Stimulated activated CD8-positive, alpha-beta memory T cell treated with anti-CD3 and anti-CD28 coated beads, Interleukin-15, amount 100 ng/mL, for 1 hour (primary cell): ENCODE results near the gene SMAD9.

Source experiments
- DNase-seq: peaks from one replicate; pipeline ENCODE4 v3.0.0-alpha.2; 2020; ENCODE audit warnings: low read depth

The SMAD9 gene

DNA sequence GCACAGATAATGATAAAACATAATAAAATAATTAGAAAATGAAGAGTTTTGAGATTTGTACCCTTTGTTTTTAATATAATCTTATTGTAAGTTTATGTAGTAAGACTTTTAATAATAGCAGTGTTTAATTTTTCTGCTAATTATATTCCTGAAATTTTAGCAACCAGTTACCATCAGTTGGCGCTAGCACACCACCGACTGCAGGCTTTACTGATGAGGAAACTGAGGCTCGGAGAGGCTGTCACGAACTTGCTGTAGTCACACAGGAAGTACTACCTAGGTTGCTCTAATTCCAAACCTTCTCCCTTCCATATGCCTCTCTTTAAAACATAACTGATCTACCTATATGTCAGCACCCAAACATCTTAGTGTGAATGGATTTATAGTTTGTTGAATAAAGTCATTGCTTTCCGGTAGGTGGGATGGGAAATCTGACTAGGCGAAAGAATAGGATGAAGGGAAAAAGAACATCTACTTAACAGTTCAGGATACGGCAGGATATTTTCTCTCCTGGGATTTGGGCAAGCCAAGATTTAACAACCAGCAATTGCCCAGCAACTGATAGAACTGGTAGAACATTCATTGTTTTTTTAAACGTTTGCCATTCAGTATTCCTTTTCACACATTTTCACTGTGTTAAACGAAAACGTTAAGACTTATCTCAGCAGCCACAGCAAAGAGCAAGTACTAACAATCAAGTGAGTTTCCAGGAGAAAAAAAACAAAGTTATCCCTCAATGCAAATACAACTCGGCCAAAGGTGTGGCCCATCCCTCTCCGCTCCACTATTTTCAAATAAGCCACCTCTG, 101.8 kb downstream of the SMAD9 start:
- no peak for DNase-seq

DNA sequence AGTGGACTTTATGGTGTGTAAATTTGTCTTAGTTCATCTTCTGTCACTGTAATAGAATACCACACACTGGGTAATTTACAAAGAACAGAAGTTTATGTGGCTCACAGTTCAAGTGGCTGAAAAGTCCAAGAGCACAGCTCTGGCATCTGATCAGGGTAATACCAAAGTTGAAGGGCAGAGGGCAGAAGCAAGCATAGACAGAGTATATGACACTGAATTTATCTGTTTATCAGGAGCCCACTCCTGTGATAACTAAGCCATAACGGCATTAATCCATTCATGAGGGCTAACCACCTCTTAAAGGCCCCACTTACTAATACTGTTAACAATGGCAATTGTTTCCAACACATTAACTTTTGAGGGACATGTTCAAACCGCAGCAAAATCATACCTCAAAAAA, 105.0 kb downstream of the SMAD9 start:
- no peak for DNase-seq

DNA sequence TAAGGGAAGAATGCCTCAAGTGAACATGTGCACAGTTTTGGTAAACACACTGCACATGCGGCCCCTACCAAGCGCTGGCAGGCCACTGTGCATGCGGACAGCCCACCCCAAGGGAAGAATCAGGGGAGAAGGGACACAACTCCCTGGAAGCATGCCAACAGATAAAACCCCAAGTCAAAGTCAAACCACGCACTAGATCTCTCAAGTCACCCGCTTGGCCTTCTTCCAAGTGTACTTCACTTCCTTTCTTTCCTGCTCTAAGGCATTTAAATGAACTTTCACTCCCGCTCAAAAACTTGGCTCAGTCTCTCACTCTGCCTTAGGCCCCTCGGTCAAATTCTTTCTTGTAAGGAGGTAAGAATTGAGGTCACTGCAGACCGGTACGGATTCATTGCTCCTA, 105.6 kb downstream of the SMAD9 start:
- DNase-seq: no peak

DNA sequence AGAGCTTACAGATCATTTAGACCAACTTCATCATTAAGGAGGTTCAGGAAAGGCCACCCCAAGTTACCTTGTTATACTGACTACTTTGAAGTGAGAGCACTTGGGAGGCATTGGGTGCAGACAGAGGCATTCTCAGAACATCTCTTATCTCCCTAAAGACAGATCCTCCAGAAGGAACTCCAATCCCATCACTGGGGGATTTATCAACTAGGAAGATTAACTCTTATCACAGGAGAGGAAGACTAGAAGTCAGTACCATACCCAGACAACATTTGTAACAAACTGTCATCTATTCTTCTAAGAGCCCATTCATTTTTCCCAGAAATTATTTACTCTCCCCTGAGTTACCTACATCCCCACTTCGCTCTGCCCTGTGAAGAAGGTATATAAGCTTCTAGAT, 106.8 kb downstream of the SMAD9 start:
- DNase-seq: no peak

DNA sequence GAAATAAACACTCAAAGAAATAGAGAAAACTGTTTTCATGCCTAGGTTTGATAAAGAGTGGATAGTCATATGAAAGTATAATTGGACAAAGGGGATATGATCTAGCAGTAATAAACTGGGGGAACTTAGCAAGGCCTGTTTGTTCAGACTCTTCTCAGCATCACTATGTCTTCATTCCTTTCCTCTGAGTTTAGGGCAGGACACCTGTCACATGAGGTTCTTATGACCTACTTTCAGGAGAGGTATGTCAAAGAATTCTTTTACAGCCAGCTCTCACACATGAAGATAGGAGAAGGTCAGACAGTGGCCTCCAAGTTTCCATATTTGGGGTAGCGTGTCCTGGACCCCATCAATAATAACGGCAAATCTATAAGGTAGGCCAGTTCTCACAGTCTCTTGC, 112.4 kb downstream of the SMAD9 start:
- no peak for DNase-seq

DNA sequence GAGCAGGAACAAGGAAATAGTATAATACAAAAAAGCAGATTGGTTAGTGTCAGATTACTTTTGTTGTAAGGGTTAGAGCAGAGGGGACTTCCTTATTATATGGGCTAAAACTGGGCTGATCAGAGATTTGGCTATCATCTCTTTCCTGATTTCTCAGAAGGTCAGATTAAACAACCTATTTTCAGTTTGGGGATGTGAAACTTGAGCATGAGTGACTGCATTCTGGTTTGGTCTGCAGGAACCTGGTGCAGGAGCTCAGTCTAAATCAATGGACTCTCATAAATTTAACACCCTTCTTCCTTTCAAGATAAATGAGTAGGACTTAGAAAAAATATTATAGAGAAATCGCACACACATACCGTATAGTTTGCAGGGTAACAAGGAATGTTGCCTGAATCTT, 113.9 kb downstream of the SMAD9 start:
- DNase-seq: no peak

DNA sequence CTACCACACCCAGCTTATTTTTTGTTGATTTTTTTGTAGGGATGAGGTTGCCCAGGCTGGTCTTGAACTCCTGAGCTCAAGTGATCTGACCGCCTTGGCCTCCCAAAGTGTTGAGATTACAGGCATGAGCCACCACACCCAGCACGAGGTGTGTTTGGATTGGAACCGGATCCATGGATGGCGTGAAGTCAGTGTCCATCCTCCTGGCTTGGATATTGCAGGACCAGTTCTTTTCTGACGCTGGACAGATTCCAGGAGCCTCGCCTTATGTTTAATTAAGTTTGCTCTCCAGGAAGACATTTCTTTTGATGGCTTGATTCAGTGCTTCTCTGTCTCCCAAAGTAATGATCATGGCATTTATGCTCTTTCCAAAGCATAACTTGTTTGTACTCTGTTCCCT, 115.5 kb downstream of the SMAD9 start:
- no peak for DNase-seq

DNA sequence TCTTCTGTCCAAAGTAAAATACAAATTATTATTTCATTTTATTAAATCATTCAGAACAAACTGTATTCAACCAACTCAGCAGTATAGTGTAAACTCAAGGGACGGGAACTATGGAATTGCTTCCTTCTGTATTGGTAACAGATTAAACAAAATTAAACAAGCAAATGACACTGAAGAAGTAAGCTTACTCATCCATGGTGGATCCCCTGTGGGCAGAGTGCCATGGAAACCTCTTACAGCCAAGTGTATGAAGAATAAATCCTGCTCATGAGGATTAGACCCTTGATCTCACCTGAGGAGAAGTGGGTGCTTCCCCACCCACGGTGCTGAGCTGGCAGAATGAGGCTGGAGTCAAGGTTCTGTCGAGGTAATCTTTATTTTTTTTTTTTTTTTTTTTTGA, 119.0 kb downstream of the SMAD9 start:
- DNase-seq: no peak

DNA sequence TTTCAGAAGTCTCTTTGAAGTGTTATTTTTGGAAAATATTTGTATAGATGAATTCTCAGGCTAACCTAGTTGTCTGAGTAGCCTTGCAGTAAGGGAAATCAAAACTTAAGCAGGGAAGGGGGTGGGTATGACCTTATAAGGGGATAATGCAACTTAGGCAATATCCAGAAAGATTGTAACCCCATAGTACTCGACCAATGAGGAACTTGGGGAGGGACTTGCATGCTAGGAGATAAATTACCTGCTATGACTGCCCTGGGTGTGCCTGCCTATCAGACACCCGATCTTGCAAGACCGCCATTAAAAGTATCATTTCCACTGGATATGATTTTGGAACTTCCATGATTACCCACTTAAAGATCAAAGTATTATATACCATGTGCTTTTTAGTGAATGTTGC, 124.0 kb downstream of the SMAD9 start:
- DNase-seq: no peak

DNA sequence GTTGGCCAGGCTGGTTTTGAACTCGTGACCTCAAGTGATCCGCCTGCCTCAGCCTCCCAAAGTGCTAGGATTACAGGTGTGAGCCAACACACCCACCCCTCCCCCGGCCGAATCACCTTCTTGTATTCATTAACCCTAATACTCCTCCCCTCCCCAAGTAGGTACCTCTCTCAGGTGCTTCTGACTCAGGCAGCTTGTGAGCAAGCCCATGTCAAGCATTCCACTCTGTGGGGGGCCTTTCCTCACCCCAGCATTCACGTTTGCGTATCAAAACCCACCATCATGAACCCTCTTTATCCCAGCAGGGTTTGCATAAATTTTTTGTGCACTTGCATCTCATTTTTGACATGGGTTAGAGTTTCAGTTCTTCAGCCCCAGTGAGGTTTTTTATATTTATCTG, 124.6 kb downstream of the SMAD9 start:
- no peak for DNase-seq
